DMS53 treated with DMSO at 0.1 percent for 48 hours (cell line): Measurements from ENCODE around the gene IGFBP2.

Source experiments
- DNase-seq: peaks from one replicate; lab custom pipeline; 2025; ENCODE audit not compliant: unreplicated experiment; lab: John Stamatoyannopoulos, UW

IGFBP2 gene

GRCh38 chr2:216661051-216661450 lies 27.8 kb downstream of the IGFBP2 start:
- DNase-seq: no peak

DNA sequence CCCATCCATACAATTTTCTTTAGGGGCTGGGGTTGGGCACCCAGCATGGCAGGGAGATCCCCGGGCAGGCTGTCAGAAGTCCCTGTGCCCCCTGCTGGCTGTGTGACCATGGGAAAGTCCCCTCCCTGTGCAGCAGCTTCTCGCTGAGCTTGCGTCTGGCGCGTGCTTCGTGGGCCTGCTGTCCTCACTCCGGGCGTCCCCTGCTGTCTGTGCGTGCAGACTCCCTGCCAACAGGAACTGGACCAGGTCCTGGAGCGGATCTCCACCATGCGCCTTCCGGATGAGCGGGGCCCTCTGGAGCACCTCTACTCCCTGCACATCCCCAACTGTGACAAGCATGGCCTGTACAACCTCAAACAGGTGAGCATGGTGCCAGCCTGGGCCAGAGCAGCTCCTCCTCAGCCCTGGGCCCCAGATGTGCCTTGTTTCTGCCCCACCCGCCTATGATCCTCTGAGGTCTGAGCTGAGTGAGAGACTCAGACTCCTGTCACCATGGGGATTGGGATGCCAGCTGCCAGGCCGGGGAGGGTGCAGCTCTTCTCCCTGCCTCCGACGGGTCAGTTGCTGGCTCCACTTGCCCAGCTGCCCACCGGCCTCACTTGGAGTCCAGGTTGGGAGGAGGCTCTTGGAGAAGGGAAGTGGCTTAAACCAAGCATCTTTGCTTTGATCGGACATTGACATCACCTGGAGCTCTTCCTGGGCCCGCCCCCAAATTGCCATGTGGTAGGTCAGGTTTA lies 28.6 kb downstream of the IGFBP2 start:
- DNase-seq: no peak

- DNase-seq: no peak
Measured at GRCh38 chr2:216663106-216663505, 29.9 kb downstream of the IGFBP2 start.

DNA sequence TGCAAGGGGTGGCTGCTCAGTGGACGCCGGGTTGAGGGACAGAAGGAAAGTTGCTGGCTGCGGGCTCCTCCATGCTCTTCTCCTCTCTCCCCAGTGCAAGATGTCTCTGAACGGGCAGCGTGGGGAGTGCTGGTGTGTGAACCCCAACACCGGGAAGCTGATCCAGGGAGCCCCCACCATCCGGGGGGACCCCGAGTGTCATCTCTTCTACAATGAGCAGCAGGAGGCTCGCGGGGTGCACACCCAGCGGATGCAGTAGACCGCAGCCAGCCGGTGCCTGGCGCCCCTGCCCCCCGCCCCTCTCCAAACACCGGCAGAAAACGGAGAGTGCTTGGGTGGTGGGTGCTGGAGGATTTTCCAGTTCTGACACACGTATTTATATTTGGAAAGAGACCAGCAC lies 30.6 kb downstream of the IGFBP2 start:
- no peak for DNase-seq

DNA sequence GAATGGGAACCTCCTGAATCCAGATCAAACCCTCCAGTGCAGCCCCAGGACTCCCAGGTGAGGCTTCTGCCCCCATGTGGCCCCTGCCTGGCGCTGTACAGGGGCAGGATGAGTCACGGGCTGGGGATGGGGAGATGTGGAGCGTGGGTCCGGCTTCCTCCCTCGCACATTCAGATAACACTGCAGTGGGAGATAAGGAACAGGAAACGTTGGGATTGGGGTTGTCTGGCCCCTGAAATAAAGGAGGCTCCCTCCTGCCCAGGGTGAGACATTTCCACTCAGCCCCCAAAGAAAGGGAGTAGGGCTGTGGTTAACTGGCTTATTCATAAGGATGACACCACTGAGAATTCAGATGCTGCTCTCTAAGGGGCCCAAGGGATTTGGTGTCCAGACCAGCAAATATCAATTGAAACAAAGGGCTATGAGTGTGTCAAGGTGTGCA lies 31.4 kb downstream of the IGFBP2 start:
- DNase-seq: no peak

GRCh38 chr2:216665242-216665641 lies 32.0 kb downstream of the IGFBP2 start:
- no peak for DNase-seq

DNA sequence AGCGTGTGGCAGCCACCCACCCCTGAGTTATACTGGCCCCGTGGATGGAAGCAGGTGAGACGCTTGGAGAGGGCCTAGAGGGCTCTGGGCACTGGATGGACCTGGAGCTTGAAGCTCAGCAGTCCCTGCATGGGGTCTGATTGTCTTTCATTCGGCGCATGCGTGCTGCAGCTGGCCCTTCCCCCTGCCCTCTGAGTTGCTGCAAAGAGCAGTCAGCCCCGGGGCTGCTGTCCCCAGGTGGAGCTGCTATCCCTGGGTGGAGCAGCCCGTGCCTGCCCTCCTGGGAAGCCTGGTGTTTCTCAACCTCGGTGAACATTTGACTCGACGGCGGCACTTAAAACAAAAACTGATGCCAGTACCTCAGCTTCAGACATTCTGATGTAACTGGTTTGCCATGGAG lies 32.5 kb downstream of the IGFBP2 start:
- DNase-seq: no peak

GRCh38 chr2:216666461-216667233 lies 33.4 kb downstream of the IGFBP2 start:
- peak; percentile 52 for DNase-seq

- DNase-seq: no peak
Measured at GRCh38 chr2:216670266-216671080, 37.3 kb downstream of the IGFBP2 start.

DNA sequence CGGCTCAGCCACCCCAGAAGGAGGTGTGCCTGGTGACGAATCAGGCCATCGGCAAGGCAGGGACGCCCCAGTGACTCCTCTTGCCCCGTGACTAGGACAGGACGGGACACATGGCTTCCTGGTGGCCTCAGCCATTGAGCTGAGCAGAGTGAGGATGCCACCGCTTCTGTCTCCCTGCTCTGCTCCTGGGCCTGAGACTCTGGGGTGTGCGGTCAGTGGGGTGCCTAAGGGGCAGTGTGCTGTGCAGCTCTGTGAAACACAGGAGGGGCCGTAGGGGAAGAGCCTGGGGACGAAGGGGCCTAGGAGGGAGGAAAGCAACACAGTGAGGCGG lies 37.8 kb downstream of the IGFBP2 start:
- DNase-seq: no peak

DNA sequence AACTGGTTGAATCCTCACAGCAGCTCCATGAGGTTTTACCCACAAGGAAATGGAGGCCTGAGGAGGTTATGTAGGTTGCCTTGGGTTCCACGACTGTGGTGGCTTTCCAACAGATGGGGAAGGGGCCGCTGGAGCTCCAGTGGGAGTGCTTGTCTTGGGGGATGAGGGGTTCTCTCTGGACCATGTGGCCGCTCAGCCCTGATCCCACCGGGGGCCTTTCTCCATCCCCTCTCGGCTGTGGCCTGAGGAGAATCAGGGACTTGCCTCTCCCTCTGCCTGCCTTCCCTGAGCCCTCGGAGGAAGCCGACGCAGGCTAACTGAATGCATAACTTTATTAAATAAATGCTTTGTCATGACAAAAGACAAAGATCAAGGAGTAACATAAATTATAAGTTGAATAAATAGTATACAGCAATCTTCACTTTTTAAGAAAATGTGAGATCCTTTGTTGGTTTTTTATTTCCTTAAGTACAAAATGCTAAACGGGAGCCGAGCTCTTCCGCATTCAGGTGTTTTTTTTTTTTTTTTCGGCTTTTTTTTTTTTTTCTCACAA lies 38.6 kb downstream of the IGFBP2 start:
- DNase-seq: no peak

DNA sequence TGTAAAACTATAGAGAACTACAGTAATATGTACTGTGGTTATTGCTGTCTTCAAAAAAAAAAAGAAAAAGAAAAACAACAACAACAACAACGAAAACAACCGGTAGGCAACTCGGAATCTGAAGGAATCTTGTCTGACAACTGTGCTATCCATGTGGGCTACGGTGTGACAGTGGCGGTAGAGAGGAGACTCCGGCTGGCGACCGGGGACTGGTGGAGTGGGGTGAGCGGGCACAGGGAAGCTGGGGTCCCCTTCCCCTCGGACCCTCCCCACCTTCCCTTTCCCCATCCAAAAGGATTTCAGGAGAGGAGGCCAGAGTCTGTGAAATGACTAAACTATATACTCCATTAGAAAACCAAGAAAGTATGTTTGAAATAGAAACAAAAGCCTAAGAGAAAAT lies 39.2 kb downstream of the IGFBP2 start:
- DNase-seq: no peak

GRCh38 chr2:216673021-216673420 lies 39.8 kb downstream of the IGFBP2 start:
- no peak for DNase-seq

GRCh38 chr2:216673609-216674008 lies 40.4 kb downstream of the IGFBP2 start:
- no peak for DNase-seq

GRCh38 chr2:216674376-216674775 lies 41.2 kb downstream of the IGFBP2 start:
- no peak for DNase-seq

DNA sequence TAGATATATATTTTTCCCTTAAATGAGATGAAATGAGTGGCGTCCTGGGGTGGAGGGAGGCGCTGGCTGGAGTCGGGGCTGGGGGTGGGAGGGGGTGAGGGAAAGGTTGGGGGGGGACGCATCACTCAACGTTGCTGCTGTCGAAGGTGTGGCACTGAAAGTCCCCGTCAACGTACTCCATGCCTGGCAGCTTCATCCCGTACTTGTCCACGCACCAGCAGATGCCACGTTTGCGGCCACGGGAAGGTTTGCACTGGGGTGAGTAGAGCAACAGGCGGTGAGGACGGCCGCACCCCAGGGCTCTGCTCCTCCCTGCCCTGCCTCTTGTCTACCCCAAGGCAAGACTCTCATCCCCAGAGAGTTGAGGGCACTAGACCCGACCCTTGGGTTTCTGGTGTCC lies 43.4 kb downstream of the IGFBP2 start:
- no peak for DNase-seq

DNA sequence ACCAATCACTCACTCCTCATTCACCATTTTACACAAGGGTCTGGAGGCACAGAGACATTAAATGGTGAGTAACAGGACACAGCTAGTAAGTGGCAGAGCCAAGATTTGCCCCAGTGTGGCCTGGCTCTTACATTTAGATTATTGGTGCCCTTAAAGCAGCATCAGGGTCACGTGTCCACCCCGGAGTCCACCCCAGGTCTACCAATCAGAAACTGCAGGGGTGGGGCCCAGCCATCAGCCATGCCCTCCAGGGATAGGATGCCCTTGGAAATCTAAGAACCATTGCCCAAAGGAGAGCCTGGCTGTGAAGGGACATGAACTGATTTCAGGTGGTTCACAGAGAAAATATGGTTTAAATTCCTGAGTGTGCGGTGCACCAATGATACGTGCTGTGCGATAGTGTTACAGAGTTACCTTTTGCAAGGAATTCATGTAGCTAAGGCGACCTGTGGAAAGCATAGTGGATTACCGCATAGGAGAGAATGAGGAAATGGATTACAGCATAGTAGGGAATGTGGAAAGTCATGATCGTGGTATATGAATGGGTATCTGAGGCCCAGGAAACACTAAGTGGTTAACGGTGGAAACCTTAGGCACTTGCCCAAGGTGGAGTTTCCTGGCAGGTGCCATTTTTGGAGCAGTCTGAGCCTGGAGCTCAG lies 44.3 kb downstream of the IGFBP2 start:
- no peak for DNase-seq

DNA sequence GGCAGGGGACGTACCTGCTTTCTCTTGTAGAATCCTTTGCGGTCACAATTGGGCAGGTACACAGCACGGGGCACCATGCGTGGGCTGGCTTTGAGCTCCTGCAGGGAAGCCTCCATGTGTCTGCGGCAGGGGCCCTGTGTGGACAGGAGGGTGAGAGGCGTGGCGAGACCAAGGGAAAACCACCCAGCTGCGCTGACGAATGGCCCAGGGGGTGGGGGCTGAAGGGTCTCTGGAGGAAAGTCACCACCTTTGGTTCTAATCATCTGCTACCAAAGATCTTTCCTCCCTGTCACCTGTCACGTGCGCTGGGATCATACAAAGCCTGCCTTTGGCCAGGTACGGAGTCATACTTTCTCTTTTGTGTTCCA lies 44.9 kb downstream of the IGFBP2 start:
- DNase-seq: no peak

- no peak for DNase-seq
Measured at GRCh38 chr2:216678813-216679657, 45.8 kb downstream of the IGFBP2 start.

GRCh38 chr2:216679658-216680024 lies 46.4 kb downstream of the IGFBP2 start:
- no peak for DNase-seq
